Endodermal cell (in vitro differentiated cells): ENCODE data around the gene ZNF681. TPM values are rescaled to one million over a fixed set of nuclear protein-coding genes. Genes with fewer than 3 reads are reported as not detected.

Experiments
- DNase-seq: peaks from one replicate; pipeline ENCODE4 v3.0.0-alpha.2; 2017
- H3K27ac ChIP-seq: 2 replicates; pipeline ENCODE4 v1.5.1; 2013; ENCODE audit warnings: mild to moderate bottlenecking, low read depth, low read length, moderate library complexity
- H3K27me3 ChIP-seq: 2 replicates; pipeline ENCODE4 v1.6.1; 2013; ENCODE audit warnings: mild to moderate bottlenecking, low read length, moderate library complexity; ENCODE audit not compliant: insufficient read depth, control insufficient read depth, poor library complexity, severe bottlenecking
- H3K36me3 ChIP-seq: 2 replicates; pipeline ENCODE4 v1.7.0; 2013; ENCODE audit warnings: mild to moderate bottlenecking, low read length, moderate library complexity; ENCODE audit not compliant: control insufficient read depth, insufficient read depth
- H3K4me1 ChIP-seq: one replicate; pipeline ENCODE4 v1.7.0; 2013; ENCODE audit warnings: low read length; ENCODE audit not compliant: control insufficient read depth, insufficient read depth
- H3K4me3 ChIP-seq: 2 replicates; pipeline ENCODE4 v1.5.1; 2013; ENCODE audit warnings: mild to moderate bottlenecking, low read length, moderate library complexity
- H3K9ac ChIP-seq: 2 replicates; pipeline ENCODE4 v1.6.1; 2013; ENCODE audit warnings: mild to moderate bottlenecking, low read length, moderate library complexity; ENCODE audit not compliant: poor library complexity, severe bottlenecking; ENCODE audit errors: extremely low read depth
- H3K9me3 ChIP-seq: 2 replicates; pipeline ENCODE4 v1.6.1; 2013; ENCODE audit warnings: mild to moderate bottlenecking, low read length, moderate library complexity; ENCODE audit not compliant: control insufficient read depth
- H3K27ac Mint-ChIP-seq: 2 replicates; pipeline ENCODE4 v1.8.0; 2020; ENCODE audit warnings: mixed read lengths
- H3K27me3 Mint-ChIP-seq: 2 replicates; pipeline ENCODE4 v1.8.0; 2021; ENCODE audit warnings: mild to moderate bottlenecking, mixed read lengths; ENCODE audit not compliant: insufficient read depth
- H3K36me3 Mint-ChIP-seq: 2 replicates; pipeline ENCODE4 v1.8.0; 2020; ENCODE audit warnings: low read depth, mixed read lengths
- H3K4me1 Mint-ChIP-seq: 2 replicates; pipeline ENCODE4 v1.8.0; 2020; ENCODE audit warnings: mixed read lengths
- H3K4me3 Mint-ChIP-seq: 2 replicates; pipeline ENCODE4 v1.8.0; 2020; ENCODE audit warnings: mild to moderate bottlenecking, moderate library complexity, mixed read lengths
- H3K9me3 Mint-ChIP-seq: 2 replicates; pipeline ENCODE4 v1.8.0; 2020; ENCODE audit warnings: mild to moderate bottlenecking, mixed read lengths
- WGBS, 2 experiments: methylation state at CpG; one replicate each; pipeline versions ENCODE4 v1.1.5 to v1.1.7; 2013; ENCODE audit warnings: missing lambda C conversion rate in 2 of 2, mixed read lengths in 1 of 2; ENCODE audit not compliant: insufficient coverage in 1 of 2, insufficient read length in 1 of 2; 5-methylcytosine and 5-hydroxymethylcytosine counted together
- total RNA-seq, 2 donors: library from RNA; stranded (reverse); fragmentation: NEBNext Ultra II Directional in 1 of 2; extraction: Animal tissue kit (Norgen Biotek cat#: 25700) in 1 of 2; gene quantifications; 2 replicates in 1 of 2; 3 replicates in 1 of 2; pipeline ENCODE4 v1.2.1, GENCODE V29; 2021
- TF ChIP-seq, protein P1 (sequence below): fragments of 200-600 bp; sonication (generic); conservative IDR thresholded peaks from 2 replicates; pipeline ENCODE4 v1.5.0; 2021; ENCODE audit warnings: antibody characterized with exemption, mild to moderate bottlenecking

The ZNF681 gene
- total RNA-seq, 2 donors from 2014 or later = 3.5 to 11.3 TPM

DNA sequence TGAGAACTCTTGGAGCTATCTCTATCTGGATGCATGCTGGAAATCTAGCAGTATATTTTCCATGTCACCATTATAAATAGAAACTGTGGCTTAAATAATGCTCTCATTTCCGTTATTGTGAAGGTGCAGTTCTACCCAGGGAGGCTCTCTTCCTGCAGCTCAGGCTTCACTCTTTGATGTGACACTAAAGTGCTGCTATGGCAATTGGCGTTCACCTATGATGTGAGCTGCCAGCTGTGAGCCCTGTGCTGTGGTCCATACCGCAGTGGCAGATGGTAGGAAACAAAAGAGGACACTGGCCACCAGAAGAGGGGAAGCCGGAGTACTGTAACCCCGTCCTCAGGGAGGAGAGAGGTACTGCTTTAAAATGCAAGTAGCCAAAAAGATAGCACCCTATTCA, 40.6 kb upstream of the ZNF681 start:
- no peak for DNase-seq
- Mint-ChIP-seq H3K4me1 (peaks cover 17% of the 10 kb centered on the region), H3K36me3 (peaks cover 46% of the 10 kb centered on the region), H3K9me3 (peaks cover 5% of the 10 kb centered on the region), H3K27me3 (no peaks in the 10 kb centered on the region), H3K4me3 (no peak overlapping the region), H3K27ac (no peak overlapping the region)
- Histone ChIP-seq H3K27me3 (no peaks in the 10 kb centered on the region), H3K4me3 (no peak overlapping the region), H3K27ac (no peak overlapping the region), H3K4me1 (no peaks in the 10 kb centered on the region), H3K36me3 (peaks cover 57% of the 10 kb centered on the region), H3K9me3 (peaks cover 16% of the 10 kb centered on the region), H3K9ac (no peak overlapping the region)
- TF ChIP-seq, protein P1, sequence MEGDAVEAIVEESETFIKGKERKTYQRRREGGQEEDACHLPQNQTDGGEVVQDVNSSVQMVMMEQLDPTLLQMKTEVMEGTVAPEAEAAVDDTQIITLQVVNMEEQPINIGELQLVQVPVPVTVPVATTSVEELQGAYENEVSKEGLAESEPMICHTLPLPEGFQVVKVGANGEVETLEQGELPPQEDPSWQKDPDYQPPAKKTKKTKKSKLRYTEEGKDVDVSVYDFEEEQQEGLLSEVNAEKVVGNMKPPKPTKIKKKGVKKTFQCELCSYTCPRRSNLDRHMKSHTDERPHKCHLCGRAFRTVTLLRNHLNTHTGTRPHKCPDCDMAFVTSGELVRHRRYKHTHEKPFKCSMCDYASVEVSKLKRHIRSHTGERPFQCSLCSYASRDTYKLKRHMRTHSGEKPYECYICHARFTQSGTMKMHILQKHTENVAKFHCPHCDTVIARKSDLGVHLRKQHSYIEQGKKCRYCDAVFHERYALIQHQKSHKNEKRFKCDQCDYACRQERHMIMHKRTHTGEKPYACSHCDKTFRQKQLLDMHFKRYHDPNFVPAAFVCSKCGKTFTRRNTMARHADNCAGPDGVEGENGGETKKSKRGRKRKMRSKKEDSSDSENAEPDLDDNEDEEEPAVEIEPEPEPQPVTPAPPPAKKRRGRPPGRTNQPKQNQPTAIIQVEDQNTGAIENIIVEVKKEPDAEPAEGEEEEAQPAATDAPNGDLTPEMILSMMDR = no peak
- 92 to 94% methylated on average over 1 to 2 of the region's 5 CpGs for WGBS, 2 experiments

DNA sequence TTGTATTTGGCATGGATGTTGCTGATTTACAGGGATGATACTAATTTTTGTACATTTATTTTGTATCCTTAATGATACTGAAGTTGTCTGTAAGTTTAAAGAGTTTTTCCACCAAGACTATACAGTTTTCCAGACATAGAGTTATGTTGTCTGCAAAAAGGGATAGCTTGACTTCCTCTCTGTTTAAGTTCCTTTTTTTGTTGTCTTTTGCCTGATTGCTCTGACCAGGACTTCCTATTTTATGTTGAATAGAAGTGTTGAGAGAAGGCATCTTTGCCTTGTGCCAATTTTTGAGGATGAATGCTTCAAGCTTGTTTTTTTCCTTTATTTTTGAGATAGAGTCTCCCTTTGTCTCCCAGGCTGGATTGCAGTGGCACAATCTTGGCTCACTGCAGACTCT, 36.8 kb upstream of the ZNF681 start:
- no peaks in the 10 kb centered on the region for H3K4me1 ChIP-seq
- peaks cover 10% of the 10 kb centered on the region for H3K4me1 Mint-ChIP-seq
- peaks cover 22% of the 10 kb centered on the region for H3K9me3 ChIP-seq
- H3K4me3 ChIP-seq = no peak overlapping the region
- DNase-seq = no peak
- H3K36me3 Mint-ChIP-seq = peaks cover 55% of the 10 kb centered on the region
- no peak overlapping the region for H3K9ac ChIP-seq
- H3K4me3 Mint-ChIP-seq = no peak overlapping the region
- H3K9me3 Mint-ChIP-seq = peaks cover 5% of the 10 kb centered on the region
- no peak overlapping the region for H3K27ac ChIP-seq
- no peaks in the 10 kb centered on the region for H3K27me3 ChIP-seq
- H3K36me3 ChIP-seq = peaks cover 45% of the 10 kb centered on the region
- H3K27me3 Mint-ChIP-seq = no peaks in the 10 kb centered on the region
- no peak overlapping the region for H3K27ac Mint-ChIP-seq
- TF ChIP-seq, protein P1 = no peak

DNA sequence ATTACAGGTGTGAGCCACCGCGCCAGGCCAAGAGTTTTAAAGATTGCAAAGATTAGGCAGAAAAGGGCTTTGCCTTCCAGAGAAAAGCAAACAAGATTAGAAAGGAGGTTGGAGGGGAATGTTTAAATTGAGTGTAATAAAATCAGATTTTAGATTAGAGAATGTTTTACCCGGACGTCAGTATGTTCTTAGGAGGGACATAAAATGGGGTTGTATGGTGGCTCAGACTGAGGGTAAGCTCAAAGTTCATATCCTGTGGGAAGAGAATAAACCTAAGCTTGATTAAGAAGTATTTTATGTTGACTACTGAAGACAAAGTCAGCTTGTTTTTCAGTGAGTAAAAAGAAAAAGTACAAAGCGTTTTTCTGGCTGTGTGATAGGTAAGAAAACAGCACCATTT, 34.1 kb upstream of the ZNF681 start:
- H3K9me3 Mint-ChIP-seq = peaks cover 5% of the 10 kb centered on the region
- H3K4me1 ChIP-seq = no peaks in the 10 kb centered on the region
- H3K27ac Mint-ChIP-seq = peak overlapping the region; percentile 64
- H3K27me3 ChIP-seq = no peaks in the 10 kb centered on the region
- peaks cover 10% of the 10 kb centered on the region for H3K4me1 Mint-ChIP-seq
- TF ChIP-seq, protein P1 = no peak
- no peak for DNase-seq
- H3K36me3 Mint-ChIP-seq = peaks cover 66% of the 10 kb centered on the region
- no peak overlapping the region for H3K27ac ChIP-seq
- H3K9ac ChIP-seq = no peak overlapping the region
- H3K4me3 Mint-ChIP-seq = no peak overlapping the region
- H3K27me3 Mint-ChIP-seq = no peaks in the 10 kb centered on the region
- H3K4me3 ChIP-seq = no peak overlapping the region
- WGBS, 2 experiments = 91 to 93% methylated on average over 4 to 5 of the region's 5 CpGs
- H3K36me3 ChIP-seq = peaks cover 52% of the 10 kb centered on the region
- peaks cover 22% of the 10 kb centered on the region for H3K9me3 ChIP-seq
